Type B pancreatic cell (in vitro differentiated cells): ENCODE data around the gene OTUD4. TPM values are rescaled to one million over a fixed set of nuclear protein-coding genes. Genes with fewer than 3 reads are reported as not detected.
A peak's percentile ranks its signal among the peaks of the same experiment; 100 is the strongest.
"Not testable (repeated sequence)": the region's sequence is repeated elsewhere in the genome, so short reads cannot be mapped to it uniquely, and the experiment has no call there.

Experiments
- DNase-seq: peaks from one replicate; pipeline ENCODE4 v3.0.0; 2021; ENCODE audit warnings: mixed read lengths; ENCODE audit not compliant: unreplicated experiment; ENCODE audit errors: extremely low spot score
- H3K27ac Mint-ChIP-seq: 2 replicates; pipeline ENCODE4 v1.8.0; 2021; ENCODE audit warnings: mild to moderate bottlenecking, mixed read lengths
- H3K27me3 Mint-ChIP-seq: 2 replicates; pipeline ENCODE4 v1.8.0; 2021; ENCODE audit warnings: mixed read lengths
- H3K36me3 Mint-ChIP-seq: 2 replicates; pipeline ENCODE4 v1.8.0; 2021; ENCODE audit warnings: mixed read lengths
- H3K4me1 Mint-ChIP-seq: one replicate; pipeline ENCODE4 v1.8.0; 2021; ENCODE audit warnings: mixed read lengths; ENCODE audit not compliant: unreplicated experiment
- H3K4me3 Mint-ChIP-seq: 2 replicates; pipeline ENCODE4 v1.8.0; 2021; ENCODE audit warnings: mild to moderate bottlenecking, mixed read lengths
- H3K9me3 Mint-ChIP-seq: 2 replicates; pipeline ENCODE4 v1.8.0; 2021; ENCODE audit warnings: mixed read lengths
- total RNA-seq: library from RNA; stranded (reverse); gene quantifications from 2 replicates; pipeline ENCODE4 v1.2.1, GENCODE V29; 2021; ENCODE audit warnings: low replicate concordance
- TF ChIP-seq, protein P1 (sequence below): fragments of 200-600 bp; sonication (generic); conservative IDR thresholded peaks from 2 replicates; pipeline ENCODE4 v1.5.0; 2021; ENCODE audit warnings: antibody characterized with exemption, mild to moderate bottlenecking

The OTUD4 gene
- total RNA-seq, 1 donor from 2014 or later = 39.0 TPM

DNA sequence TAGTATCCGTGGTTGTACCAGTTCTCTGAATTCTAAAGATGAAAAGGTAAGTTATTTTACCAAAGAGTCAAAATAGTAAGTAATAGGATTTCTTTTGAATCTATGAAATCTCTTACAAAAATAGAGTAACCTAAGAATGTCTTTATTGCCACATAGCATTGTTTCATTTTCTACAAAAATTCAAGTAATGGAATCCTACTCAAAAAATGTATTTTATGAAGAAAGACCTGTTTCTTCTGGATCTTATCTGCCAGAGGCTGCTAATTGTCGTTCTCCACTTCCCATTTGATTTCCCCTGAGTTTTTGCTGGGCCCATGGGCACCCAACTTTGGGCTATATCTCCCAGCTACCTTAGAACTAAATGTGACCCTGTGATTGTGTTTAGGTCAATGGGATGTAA lies 3.2 kb upstream of the OTUD4 start:
- Mint-ChIP-seq H3K9me3 (no peaks in the 10 kb centered on the region), H3K27ac (no peak overlapping the region), H3K36me3 (no peaks in the 10 kb centered on the region), H3K4me3 (no peak overlapping the region), H3K27me3 (no peaks in the 10 kb centered on the region), H3K4me1 (peaks cover 8% of the 10 kb centered on the region)
- DNase-seq = no peak
- TF ChIP-seq, protein P1, sequence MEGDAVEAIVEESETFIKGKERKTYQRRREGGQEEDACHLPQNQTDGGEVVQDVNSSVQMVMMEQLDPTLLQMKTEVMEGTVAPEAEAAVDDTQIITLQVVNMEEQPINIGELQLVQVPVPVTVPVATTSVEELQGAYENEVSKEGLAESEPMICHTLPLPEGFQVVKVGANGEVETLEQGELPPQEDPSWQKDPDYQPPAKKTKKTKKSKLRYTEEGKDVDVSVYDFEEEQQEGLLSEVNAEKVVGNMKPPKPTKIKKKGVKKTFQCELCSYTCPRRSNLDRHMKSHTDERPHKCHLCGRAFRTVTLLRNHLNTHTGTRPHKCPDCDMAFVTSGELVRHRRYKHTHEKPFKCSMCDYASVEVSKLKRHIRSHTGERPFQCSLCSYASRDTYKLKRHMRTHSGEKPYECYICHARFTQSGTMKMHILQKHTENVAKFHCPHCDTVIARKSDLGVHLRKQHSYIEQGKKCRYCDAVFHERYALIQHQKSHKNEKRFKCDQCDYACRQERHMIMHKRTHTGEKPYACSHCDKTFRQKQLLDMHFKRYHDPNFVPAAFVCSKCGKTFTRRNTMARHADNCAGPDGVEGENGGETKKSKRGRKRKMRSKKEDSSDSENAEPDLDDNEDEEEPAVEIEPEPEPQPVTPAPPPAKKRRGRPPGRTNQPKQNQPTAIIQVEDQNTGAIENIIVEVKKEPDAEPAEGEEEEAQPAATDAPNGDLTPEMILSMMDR = no peak

DNA sequence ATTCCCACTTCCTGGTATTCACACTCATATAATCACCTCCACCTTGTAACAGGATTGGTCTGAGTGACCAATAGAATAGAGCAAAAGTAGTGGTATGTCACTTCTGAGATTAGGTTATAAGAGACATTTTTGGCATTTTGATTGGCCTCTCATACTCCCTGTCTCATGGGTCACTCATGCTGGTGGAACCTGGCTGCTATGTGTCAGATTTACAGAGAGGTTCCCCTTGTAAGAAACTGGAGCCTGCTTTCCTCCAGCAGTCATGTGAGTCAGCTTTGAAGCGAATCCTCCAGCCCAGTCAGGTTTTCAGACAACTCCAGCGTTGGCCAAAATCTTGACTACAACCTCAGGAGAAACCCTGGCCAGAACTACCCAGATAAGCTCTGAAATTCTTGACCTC lies 2.6 kb upstream of the OTUD4 start:
- no peak for DNase-seq
- no peaks in the 10 kb centered on the region for H3K9me3 Mint-ChIP-seq
- H3K4me3 Mint-ChIP-seq = peak overlapping the region; percentile 11
- TF ChIP-seq, protein P1 = no peak
- H3K27ac Mint-ChIP-seq = no peak overlapping the region
- no peaks in the 10 kb centered on the region for H3K36me3 Mint-ChIP-seq
- peaks cover 12% of the 10 kb centered on the region for H3K4me1 Mint-ChIP-seq
- H3K27me3 Mint-ChIP-seq = no peaks in the 10 kb centered on the region

DNA sequence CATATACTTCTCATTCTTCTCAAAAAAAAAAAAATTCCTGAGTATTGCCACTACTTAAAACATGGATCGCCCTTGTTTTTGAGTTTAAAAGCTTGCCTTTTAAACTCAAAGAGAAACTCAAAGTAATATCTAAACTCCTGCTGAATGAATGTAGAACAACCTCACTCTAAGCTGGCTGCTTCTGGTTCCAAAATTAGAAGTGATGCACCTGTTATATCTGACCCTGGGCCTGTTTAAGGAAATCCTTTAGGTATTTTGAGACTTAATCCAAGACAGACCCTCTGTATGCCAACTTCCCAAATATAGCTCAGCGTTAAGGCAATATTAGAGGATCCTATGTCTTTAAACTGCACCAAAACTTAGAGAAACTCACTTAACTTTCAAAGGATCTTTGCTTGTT lies 1.8 kb upstream of the OTUD4 start:
- H3K36me3 Mint-ChIP-seq = no peaks in the 10 kb centered on the region
- no peaks in the 10 kb centered on the region for H3K9me3 Mint-ChIP-seq
- peaks cover 20% of the 10 kb centered on the region for H3K4me1 Mint-ChIP-seq
- TF ChIP-seq, protein P1 = no peak
- DNase-seq = no peak
- peak overlapping the region; percentile 66 for H3K4me3 Mint-ChIP-seq
- no peaks in the 10 kb centered on the region for H3K27me3 Mint-ChIP-seq
- H3K27ac Mint-ChIP-seq = peak overlapping the region; percentile 17

DNA sequence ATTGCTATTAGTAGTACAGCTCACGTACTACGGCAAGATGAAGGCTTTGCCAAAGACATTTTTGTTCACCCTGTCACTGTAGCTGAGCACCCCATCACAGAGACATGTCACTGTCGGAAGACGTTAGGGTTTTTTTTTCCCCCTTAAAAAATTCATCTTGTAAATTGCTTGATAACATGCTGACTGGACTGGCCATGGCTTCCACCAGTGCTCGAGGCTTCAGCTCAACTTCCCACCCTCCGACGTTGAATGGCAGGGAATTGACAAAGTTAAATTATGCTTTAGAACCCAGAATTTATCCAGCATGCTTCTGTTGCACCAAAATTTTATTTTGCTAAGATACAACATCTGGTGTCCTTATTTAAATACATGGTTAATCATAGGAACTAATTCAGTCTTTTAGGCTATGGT lies 707 bp upstream of the OTUD4 start:
- Mint-ChIP-seq H3K9me3 (no peaks in the 10 kb centered on the region), H3K27ac (peak overlapping the region; percentile 95), H3K27me3 (no peaks in the 10 kb centered on the region), H3K4me3 (peak overlapping the region; percentile 95), H3K4me1 (peaks cover 23% of the 10 kb centered on the region), H3K36me3 (no peaks in the 10 kb centered on the region)
- DNase-seq = no peak
- TF ChIP-seq, protein P1 = no peak

DNA sequence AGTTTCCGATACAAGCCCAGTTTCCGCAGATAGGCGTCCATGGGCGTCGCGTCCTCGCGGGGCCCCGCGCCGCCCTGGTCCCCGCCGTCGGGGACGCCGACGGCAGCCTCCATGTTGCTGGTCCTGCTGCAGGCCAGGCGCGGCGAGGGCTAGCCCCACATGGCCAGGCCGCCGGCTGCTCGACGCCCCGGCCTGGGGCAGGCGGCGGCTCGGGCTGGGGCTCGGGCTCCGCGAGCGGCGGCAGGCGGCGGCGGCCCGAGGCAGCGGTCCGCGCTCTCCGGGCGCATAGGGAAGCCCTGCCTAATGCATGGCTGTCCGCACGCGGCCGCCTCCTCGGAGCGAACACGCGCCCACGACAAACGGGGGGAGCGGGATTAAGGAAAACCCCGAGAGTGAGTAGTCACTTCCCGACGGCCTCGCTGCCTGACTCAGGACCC lies 510 bp downstream of the OTUD4 start:
- Mint-ChIP-seq H3K27ac (peak overlapping the region; percentile 95), H3K4me3 (peak overlapping the region; percentile 97), H3K4me1 (peaks cover 23% of the 10 kb centered on the region)
- H3K9me3 Mint-ChIP-seq, H3K36me3 Mint-ChIP-seq, H3K27me3 Mint-ChIP-seq: not testable (repeated sequence)
- peak; percentile 70 for DNase-seq

DNA sequence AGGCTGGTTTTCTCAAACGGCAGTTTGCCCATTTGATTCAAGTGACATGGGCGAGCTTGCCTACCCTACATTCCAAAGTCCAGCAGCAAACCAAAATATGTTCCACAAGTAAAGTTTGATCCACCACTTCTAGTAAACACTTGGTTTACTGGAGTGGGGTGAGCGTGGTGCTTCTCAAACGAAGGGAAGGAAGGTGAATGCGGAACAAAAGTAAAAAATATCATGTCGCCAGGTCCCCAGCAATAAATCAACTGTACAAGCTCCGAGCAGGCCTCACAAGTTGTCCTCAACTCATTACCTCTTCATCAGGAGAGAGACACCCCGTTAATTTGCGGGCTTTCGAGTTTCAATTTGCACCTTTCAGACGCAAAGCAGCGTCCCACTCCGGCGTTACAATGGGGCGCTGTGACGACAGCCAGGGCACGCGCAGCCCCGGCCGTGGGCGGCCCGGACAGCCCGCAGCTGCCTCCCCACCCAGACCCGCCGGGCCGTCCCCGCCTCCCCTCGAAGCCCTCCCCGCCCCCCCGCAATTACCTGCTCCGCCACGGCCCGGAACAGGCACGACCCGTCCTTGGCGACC lies 1.0 kb downstream of the OTUD4 start:
- TF ChIP-seq, protein P1 = no peak

More for the DNA sequence above, 1.0 kb downstream of the OTUD4 start:
- Mint-ChIP-seq H3K27me3 (no peaks in the 10 kb centered on the region), H3K9me3 (no peaks in the 10 kb centered on the region), H3K36me3 (peaks cover 7% of the 10 kb centered on the region), H3K4me1 (peaks cover 23% of the 10 kb centered on the region), H3K27ac (peak overlapping the region; percentile 98), H3K4me3 (peak overlapping the region; percentile 97)
- peak; percentile 75 for DNase-seq
